ENCODE data around the gene NTSR1.

Gene NTSR1

GRCh38 chr20:62773845-62774714 is 65.4 kb downstream of the NTSR1 start:
- no peak for DNase-seq

GRCh38 chr20:62774762-62775161 is 66.1 kb downstream of the NTSR1 start:
- no peak for DNase-seq

- DNase-seq, result no peak
These were observed 66.6 kb downstream of the NTSR1 start for GRCh38 chr20:62775206-62775605.

- DNase-seq, result no peak
These were observed 67.5 kb downstream of the NTSR1 start for GRCh38 chr20:62776035-62776691.

GRCh38 chr20:62776692-62777527 is 68.3 kb downstream of the NTSR1 start:
- DNase-seq, result no peak

GRCh38 chr20:62777528-62777830 is 68.8 kb downstream of the NTSR1 start:
- DNase-seq, result no peak

GRCh38 chr20:62778058-62778457 is 69.4 kb downstream of the NTSR1 start:
- DNase-seq, result no peak

GRCh38 chr20:62778601-62779416 is 70.2 kb downstream of the NTSR1 start:
- DNase-seq, result no peak

GRCh38 chr20:62779417-62779685 is 70.7 kb downstream of the NTSR1 start:
- DNase-seq, result no peak

GRCh38 chr20:62780204-62780603 is 71.6 kb downstream of the NTSR1 start:
- no peak for DNase-seq

- DNase-seq, result no peak
These were observed 72.1 kb downstream of the NTSR1 start for GRCh38 chr20:62780696-62781095.

GRCh38 chr20:62782149-62782892 is 73.7 kb downstream of the NTSR1 start:
- no peak for DNase-seq

GRCh38 chr20:62782893-62783278 is 74.2 kb downstream of the NTSR1 start:
- no peak for DNase-seq

- DNase-seq, result no peak
These were observed 75.9 kb downstream of the NTSR1 start for GRCh38 chr20:62784497-62784896.

GRCh38 chr20:62785393-62785792 is 76.8 kb downstream of the NTSR1 start:
- DNase-seq, result no peak

GRCh38 chr20:62786157-62786556 is 77.5 kb downstream of the NTSR1 start:
- DNase-seq, result no peak

GRCh38 chr20:62787321-62787720 is 78.7 kb downstream of the NTSR1 start:
- DNase-seq, result no peak

- no peak for DNase-seq
These were observed 79.2 kb downstream of the NTSR1 start for GRCh38 chr20:62787866-62788265.

- DNase-seq, result no peak
These were observed 80.0 kb downstream of the NTSR1 start for GRCh38 chr20:62788607-62789006.

- DNase-seq, result no peak
These were observed 81.4 kb downstream of the NTSR1 start for GRCh38 chr20:62790075-62790474.

GRCh38 chr20:62791301-62792181 is 82.9 kb downstream of the NTSR1 start:
- DNase-seq, result peak; percentile 45

Data from NCI-H510A treated with DMSO at 0.1 percent for 48 hours (cell line).